Right renal cortex interstitium (tissue), 3 donors: ENCODE results near the gene KHDC3L. TPM values are rescaled to one million over a fixed set of nuclear protein-coding genes. Genes with fewer than 3 reads are reported as not detected.
"Not testable (repeated sequence)": the region's sequence is repeated elsewhere in the genome, so short reads cannot be mapped to it uniquely, and the experiment has no call there.

ENCODE experiments used
- DNase-seq, 3 donors: peaks; one replicate each; pipeline ENCODE4 v3.0.0-alpha.2; 2013; ENCODE audit warnings: low read depth in 3 of 3, low spot score in 2 of 3
- polyA plus RNA-seq, 3 donors: library from polyadenylated mRNA; unstranded; fragments of 120-200 nt; gene quantifications; one replicate each; pipeline ENCODE4 v1.2.1, GENCODE V29; 2013; ENCODE audit not compliant: insufficient read length in 3 of 3

Gene KHDC3L
- polyA plus RNA-seq, 3 donors, result 0.12 TPM; not detected in 2

DNA sequence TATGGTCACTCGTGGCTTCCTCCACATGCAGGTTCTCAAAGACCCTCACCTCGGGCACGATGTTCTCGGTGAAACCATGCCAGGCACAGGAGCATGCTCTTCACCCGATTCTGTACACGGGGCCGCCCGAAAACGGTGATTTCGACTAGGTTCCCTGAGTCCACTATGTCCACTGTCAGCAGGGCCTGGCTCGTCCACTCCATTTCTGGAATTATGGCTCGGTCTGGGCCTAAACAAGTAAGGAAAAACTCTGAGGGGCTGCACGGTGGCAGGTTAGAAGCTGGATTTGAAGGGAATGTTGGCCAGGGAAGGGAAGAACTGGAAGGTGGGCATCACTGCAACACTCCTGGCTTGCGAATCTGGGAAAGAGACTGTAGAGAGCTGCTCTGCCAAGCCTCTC, 6.7 kb downstream of the KHDC3L start:
- DNase-seq, result no peak

DNA sequence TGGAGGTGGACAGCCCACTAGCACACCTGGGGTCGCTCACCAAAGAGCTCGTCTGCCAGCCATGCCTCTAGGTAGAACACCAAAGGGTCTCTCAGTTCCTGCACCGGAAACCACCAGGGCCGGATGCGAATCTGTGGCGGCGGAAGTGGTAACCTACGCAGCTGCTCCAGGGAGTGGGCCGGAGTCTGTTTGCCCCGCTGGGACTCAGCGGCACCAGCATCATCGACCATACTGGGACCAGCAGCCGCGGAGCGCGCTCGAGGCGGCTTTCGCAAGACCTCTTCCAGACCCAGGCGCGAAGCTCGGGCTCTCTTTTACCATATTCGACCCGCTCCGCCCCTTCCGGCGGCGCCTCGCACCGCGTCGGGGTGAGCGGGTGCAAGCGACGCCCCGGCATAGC, 7.1 kb downstream of the KHDC3L start, which contains the start of gene OOEP:
TSS of gene OOEP (minus strand) at position 335 of the 400 bp plus-strand sequence. CDS start at position 230, 105 bp downstream.
- DNase-seq, result no peak

DNA sequence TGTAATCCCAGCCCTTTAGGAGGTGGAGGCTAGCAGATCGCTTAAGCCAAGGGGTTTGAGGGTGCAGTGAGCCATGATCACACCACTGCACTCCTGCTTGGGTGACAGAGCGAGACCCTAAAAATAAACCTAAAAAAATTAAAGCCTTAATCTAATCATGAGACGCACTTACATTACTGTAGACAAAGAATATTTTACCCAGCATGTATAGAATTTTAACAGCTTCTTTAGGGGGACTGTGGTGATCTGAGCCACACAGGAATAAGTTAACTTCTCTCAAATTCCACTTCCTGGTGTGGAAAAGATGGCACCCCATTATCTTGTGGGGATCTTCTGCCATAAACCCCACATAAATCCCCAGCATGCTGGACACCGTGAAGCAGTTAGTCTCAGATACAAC, 9.5 kb downstream of the KHDC3L start:
- no peak for DNase-seq

DNA sequence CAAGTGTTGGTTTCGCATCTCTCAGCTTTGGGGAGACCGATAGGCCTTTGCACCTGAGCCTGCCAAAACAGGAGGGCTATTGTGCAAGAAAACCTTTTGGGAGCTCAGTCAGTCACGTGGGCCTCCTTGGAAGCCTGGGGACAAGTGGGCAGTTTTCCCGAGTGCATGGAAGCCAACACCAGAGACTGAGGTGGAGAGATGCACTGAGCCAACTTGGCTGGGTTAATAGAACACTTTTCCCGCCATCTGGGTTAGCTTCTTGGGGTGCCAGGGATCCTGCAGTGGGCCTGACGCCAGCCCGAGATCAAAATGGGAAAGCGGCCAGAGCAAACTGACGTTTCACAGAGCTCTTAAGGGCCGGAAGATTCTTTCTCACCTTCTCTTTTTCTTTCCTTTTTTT, 10.1 kb downstream of the KHDC3L start:
- no peak for DNase-seq

DNA sequence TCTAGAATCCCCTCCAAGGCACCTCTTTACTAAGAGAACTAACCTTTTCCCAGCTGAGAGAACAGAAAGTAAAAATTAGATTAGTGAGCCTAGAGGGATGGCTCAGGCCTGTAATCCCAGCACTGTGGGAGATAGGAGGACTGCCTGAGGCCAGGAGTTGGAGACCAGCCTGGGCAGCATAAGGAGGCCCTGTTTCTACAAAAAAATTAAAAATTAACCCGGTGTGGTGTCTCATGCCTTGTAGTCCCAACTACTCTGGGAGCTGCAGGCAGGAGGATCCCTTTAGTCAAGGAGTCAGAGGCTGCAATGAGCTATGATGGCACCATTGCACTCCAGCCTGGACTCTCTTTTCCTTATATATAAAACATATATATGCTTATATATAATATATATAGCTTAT, 12.8 kb downstream of the KHDC3L start:
- DNase-seq, result no peak

DNA sequence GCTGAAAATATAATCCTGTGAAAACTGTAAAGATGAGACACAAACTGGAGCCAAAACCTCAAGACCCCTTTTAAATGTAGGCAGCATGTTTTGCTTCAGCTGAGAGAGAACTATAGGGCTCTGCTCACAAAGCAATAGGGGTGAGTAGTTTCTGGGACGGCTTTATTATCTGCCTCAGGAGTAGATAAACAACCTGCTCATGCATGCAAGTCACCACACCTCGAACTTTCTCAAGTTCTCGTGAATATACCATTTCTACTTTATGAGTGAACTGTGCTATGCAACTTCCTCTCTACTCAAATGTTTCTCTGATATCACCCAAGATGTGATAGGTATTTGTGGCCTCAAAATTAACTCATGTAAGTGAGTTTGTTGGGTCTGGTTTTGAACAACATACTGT, 14.8 kb downstream of the KHDC3L start:
- no peak for DNase-seq

DNA sequence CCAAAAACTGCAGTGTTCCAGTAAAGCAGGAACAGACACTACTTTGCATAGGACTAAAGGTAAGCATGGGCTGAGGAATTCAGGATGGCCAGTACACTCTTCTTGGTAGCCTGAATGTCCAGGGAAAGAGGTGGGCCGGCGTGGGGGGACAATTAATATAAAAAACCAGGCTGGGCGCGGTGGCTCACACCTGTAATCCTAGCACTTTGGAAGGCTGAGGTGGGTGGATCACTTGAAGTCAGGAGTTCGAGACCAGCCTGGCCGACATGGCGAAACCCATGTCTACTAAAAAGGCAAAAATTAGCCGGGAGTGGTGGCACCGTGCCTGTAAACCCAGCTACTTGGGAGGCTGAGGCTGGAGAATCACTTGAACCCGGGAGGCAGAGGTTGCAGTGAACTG, 19.1 kb downstream of the KHDC3L start:
- not testable (repeated sequence) for DNase-seq

DNA sequence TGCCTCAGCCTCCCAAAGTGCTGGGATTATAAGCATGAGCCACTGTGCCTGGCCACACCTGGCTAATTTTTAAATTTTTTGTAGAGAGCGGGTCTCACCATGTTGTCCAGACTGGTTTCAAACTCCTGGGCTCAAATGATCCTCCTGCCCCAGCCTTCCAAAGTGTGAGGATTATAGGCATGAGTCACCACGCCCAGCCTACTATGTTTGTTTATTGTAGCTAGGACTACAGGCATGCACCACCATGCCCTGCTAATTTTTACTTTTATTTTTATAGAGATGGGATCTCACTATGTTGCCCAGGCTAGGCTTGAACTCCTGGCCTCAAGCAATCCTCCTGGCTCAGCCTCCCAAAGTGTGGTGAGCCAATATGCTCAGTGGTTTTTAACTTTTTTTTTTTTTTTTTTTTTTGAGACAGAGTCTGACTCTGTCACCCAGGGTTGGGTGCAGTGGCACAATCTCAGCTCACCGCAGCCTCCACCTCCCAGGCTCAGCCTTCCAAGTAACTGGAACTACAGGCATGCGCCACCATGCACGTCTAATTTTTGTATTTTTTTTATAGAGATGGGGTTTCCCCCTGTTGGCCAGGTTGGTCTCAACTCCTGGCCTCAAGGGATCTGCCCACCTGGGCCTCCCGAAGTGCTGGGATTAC, 20.1 kb downstream of the KHDC3L start:
- no peak for DNase-seq

DNA sequence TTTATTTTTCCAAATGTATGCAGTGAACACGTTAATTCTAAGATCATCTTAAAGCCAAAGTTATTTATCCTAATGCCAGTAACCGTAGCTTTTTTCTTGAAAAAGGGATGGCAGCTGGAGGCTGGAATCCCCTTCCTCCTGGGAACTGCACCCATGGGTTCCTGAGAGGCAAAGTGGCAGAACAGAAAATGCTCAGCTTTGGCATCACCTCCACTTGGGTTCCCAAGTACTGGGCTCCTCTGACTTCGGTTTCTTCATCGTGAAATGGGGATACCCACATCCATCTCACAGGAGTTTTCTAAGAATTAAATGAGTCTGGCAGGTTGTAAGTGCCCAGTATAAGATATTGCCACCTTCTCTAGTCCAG, 26.0 kb downstream of the KHDC3L start:
- DNase-seq, result no peak

DNA sequence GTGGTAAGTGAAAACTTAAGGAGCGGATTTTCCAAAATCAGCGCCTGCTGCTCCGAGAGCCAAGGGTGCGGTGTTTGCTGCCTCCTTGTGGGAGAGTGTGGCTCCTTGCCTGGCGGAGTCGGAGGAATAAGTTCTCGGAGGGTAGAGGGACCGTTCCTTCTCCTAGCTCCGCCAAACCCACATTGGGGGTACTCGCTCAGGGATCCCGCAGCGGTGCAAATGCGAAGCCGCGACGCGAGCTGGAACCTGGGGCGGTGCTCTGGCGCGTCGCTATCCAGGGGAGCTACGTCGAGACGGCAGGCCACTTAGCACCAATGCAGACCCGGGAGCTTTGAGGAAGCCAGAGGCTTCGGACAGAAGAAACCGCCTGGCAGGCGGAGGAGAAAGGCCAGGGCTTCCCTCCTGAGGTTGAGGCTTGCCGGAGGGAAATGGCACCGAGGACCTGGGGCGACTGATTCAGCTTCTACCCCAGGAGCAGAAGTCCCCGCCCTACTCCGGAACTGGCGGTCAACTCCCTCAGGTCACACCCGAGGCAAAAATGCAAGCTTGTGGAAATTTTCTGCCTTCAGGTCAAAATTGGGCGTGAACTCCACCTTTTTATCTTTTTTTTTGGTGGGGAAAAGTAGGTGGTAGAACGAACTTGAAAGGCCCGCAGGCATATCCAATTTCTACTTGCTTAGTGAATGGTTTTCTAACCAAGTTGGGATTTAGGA, 26.5 kb downstream of the KHDC3L start:
- peak; percentile 17 to 29 (median 27) for DNase-seq

DNA sequence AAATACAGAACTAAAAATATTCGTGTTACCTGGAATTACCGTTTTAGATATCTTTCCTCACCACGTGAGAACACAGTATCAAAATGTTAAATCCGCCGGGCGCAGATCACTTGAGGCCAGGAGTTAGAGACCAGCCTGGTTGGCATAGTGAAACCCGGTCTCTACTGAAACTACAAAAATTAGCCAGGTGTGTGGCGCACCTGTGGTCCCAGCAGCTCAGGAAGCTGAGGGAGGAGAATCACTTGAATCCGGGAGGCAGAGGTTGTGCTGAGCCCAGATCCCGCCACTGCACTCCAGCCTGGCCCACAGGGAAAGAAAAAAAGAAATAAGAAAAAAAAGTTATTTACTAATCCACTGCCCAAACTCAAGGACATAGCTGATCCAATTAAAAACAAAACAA, 27.4 kb downstream of the KHDC3L start:
- no peak for DNase-seq

DNA sequence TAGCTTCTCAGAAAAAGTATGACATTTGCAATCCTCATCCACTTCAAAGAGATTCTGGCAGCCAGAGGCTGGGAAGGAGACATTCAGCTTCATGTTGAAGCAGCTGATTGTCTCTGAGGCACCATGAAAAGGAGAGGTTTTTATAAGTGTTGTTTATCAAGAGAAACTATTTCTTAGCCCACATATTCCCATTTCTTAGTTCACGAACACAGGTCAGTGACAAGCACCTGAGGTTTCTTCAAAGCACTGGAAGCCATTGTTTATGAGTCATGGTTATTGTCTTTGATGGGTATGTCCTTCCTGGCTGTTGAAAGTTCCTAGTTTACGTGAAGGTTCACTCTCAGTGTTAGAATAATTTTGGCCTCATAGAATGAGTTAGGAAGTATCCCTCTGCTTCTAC, 29.2 kb downstream of the KHDC3L start:
- DNase-seq, result no peak

DNA sequence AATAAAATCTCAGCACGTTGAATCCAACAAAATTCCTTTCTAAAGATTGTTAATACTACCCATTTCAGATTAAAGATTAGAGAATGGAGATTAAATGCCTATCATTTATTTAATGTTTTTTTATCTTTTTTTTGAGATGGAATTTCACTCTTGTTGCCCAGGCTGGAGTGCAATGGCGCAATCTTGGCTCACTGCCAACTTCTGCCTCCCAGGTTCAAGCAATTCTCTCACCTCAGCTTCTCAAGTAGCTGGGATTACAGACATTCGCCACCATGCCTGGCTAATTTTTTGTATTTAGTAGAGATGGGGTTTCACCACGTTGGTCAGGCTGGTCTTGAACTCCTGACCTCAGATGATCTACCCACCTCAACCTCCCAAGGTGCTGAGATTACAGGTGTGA, 29.7 kb downstream of the KHDC3L start:
- DNase-seq, result not testable (repeated sequence)

DNA sequence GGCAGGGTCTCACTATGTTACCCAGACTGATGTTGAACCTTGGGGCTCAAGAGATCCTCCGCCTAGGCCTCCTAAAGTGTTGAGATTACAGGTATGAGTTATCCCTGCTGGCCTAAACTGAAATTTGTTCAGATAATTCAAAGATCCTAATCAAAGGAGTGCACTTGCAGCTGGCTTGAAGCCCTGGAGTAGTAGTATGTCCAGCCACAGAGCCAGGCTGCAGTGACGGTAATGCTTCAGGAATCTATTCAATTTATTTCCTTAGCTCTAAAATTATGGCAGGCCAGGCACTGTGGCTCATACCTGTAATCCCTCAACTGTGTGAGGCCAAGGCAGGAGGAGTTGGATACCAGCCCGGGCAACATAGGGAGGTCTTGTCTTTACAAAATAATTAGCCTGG, 30.8 kb downstream of the KHDC3L start:
- DNase-seq, result no peak

DNA sequence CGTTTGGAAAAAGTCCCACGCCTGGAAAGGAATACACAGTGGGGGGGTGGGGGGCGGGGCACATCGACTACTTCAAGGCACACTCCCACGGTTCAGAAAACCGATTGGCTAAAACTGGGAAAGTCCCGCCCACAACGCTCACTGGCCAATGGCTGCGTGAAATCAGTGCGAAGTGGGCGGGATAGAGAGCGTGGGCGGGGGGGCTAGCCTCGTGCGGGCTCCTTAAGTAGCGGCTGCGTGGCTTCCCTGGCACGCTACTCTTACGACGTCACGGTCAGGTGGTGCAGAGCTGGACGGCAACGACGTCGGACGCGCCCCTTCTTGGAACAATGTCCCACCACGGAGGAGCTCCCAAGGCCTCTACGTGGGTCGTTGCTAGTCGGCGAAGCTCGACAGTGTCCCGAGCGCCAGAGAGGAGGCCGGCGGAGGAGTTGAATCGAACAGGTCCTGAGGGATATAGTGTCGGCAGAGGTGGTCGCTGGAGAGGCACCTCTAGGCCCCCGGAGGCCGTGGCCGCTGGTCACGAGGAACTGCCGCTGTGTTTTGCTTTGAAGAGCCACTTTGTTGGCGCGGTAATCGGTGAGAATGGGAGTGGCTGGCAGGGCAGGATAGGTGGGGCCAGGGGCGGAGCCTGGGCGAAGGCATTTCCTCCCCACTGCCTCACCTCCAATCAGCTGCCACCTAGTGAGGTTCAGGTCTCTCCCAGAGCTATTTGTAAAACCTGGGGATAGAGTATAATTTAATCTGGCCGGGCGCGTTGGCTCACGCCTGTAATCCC, 32.3 kb downstream of the KHDC3L start, which contains the start of gene DDX43:
TSS of gene DDX43 (plus strand) at position 252 of the 778 bp plus-strand sequence. CDS start at position 330, 78 bp downstream.
- DNase-seq, result no peak

DNA sequence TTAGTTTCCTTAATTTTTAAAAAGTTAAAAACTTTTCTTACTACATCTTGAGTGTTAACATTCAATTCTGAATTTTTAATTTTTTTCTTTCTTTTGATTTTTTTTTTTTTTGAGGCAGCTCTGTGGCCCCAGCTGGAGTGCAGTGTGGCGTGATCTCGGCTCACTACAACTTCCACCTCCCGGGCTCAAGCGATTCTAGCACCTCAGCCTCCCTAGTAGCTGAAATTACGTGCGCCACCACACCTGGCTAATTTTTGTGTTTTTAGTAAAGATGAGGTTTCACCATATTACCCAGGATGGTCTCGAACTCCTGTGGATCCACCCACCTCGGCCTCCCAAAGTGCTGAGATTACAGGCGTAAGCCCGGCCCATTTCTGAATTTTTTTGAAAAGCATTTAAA, 33.4 kb downstream of the KHDC3L start:
- no peak for DNase-seq

DNA sequence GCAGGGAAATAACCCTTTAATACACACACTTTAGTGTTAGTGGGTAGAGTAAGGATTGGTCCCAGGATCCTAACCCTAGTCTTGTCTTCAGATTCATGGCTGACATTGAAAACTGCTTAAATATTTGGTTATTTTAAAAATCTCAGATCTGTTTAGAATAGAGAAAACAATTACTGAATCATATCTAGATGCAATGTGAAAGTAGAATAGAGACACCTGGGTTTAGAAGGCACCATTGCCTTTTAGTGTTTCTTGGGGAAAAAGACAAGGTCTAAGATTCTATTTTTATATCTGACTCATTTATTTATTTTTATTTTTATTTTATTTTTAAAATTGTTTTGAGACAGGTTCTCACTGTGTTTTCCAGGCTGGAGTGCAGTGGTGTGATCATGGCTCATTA, 38.2 kb downstream of the KHDC3L start:
- DNase-seq, result no peak

DNA sequence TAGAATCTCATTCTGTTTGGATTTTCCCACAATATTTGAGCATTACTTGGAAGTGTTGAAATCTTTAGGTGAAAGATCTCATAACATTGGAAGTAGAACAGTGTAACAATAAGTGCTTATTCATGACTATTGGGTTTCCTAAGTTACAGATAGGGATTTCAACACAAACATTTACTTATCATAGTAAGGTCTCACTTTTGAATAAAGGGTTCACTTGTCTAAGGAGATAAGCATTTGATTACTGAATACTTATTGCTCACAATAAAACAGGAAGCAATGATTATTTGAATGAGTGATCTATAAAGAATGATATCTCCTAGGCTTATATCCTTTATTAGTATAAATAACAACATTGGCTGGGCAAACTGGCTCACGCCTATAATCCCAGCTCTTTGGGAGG, 46.9 kb downstream of the KHDC3L start:
- no peak for DNase-seq

DNA sequence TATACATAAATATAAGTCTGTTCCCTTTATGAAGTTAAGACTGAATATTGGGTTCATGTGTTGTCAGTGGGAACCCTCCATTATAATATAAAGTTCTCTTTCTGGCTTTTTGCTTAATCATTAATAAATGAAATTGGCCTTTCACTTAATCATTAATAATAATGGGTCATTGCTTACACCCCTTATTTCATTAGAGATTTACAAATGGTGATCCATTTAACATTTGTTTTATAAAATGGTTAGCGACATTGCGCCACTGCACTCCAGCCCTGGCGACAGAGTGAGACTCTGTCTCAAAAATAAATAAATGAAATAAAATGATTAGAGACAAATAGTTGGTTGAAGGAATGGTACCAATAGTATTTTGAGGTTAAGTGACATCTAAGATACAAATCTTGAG, 50.6 kb downstream of the KHDC3L start:
- no peak for DNase-seq
